Measurements from ENCODE around the gene TSGA10IP.
"Not testable (repeated sequence)": the region's sequence is repeated elsewhere in the genome, so short reads cannot be mapped to it uniquely, and the experiment has no call there.

The TSGA10IP gene

GRCh38 chr11:65947603-65948125 is 2.4 kb downstream of the TSGA10IP start:
- DNase-seq: no peak

- not testable (repeated sequence) for DNase-seq
Measured at GRCh38 chr11:65950711-65951110, 5.4 kb downstream of the TSGA10IP start.

GRCh38 chr11:65951641-65952040 is 6.4 kb downstream of the TSGA10IP start:
- DNase-seq: not testable (repeated sequence)

GRCh38 chr11:65952052-65952521 is 6.8 kb downstream of the TSGA10IP start:
- DNase-seq: no peak

GRCh38 chr11:65953471-65953870 is 8.2 kb downstream of the TSGA10IP start:
- no peak for DNase-seq

GRCh38 chr11:65954771-65955170 is 9.5 kb downstream of the TSGA10IP start:
- DNase-seq: no peak

GRCh38 chr11:65958291-65958690 is 13.0 kb downstream of the TSGA10IP start:
- DNase-seq: no peak

- no peak for DNase-seq
Measured at GRCh38 chr11:65958774-65959420, 13.6 kb downstream of the TSGA10IP start.

GRCh38 chr11:65960824-65961266 is 15.6 kb downstream of the TSGA10IP start:
- no peak for DNase-seq

- peak; percentile 96 for DNase-seq
Measured at GRCh38 chr11:65961267-65962140, 16.2 kb downstream of the TSGA10IP start, which contains the start of gene SART1. Gene SART1 (plus strand): TSS chr11:65961734. CDS start chr11:65961781, 47 bp downstream.

- no peak for DNase-seq
Measured at GRCh38 chr11:65962141-65962564, 16.9 kb downstream of the TSGA10IP start.

GRCh38 chr11:65964906-65965305 is 19.6 kb downstream of the TSGA10IP start:
- DNase-seq: no peak

GRCh38 chr11:65965986-65966762 is 20.9 kb downstream of the TSGA10IP start:
- no peak for DNase-seq

GRCh38 chr11:65967329-65967934 is 22.2 kb downstream of the TSGA10IP start:
- DNase-seq: no peak

- no peak for DNase-seq
Measured at GRCh38 chr11:65968600-65969482, 23.6 kb downstream of the TSGA10IP start.

GRCh38 chr11:65972116-65972515 is 26.8 kb downstream of the TSGA10IP start:
- no peak for DNase-seq

- DNase-seq: no peak
Measured at GRCh38 chr11:65973439-65974110, 28.3 kb downstream of the TSGA10IP start.

GRCh38 chr11:65975771-65976170 is 30.5 kb downstream of the TSGA10IP start:
- DNase-seq: no peak

- no peak for DNase-seq
Measured at GRCh38 chr11:65976216-65977176, 31.2 kb downstream of the TSGA10IP start.
